Cardiac septum (tissue), 1 donor: ENCODE results near the gene KCNK10. TPM values are rescaled to one million over a fixed set of nuclear protein-coding genes. Genes with fewer than 3 reads are reported as not detected.

Source experiments
- DNase-seq: peaks from one replicate; pipeline ENCODE4 v3.0.0-alpha.2; 2020; ENCODE audit warnings: low spot score
- intact Hi-C: fragments of 100-400 bp; cut with DNase I; formaldehyde crosslinking; loops from one replicate; pipeline ENCODE4 v1.14.0; 2022
- long read RNA-seq: library from polyadenylated mRNA; unstranded; transcript quantifications from one replicate; pipeline ENCODE4 v2.0.0, GENCODE V29; 2021
- total RNA-seq: library from RNA; stranded (reverse); fragmentation: NEBNext Ultra II Directional; extraction: Animal tissue kit (Norgen Biotek cat#: 25700); gene quantifications from one replicate; pipeline ENCODE4 v1.2.1, GENCODE V29; 2021
- donor health status: DM: no; HTN: no; CAD: no.

The KCNK10 gene
- not detected for total RNA-seq
- long read RNA-seq = 0 reads

DNA sequence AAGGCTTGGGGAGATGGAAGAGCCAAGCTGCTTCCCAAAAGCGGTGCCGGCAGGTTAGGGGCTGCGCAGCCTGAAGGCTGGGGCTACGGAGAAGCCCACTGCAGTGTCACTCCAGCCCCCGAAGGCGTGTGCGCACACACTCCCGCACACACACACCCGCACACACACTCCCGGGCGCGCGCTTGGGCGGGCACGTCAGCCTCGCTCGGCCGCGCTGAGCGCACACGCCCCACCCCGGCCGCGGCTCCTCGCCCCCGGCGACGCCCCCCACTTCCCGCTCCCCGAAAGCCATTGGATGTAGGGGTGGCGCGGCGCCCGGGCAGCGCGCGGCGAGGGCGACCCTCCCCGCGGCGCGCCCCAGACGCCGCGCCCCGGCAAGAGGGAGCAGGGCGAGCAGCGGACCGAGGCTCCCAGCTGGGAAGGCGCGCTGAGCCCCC, at the start of gene KCNK10:
Gene KCNK10, minus strand, starts transcription at position 184 of the 437 bp plus-strand sequence. CDS start 471 bp downstream, outside the sequence.
- intact Hi-C loops = no loop called here
- no peak for DNase-seq

DNA sequence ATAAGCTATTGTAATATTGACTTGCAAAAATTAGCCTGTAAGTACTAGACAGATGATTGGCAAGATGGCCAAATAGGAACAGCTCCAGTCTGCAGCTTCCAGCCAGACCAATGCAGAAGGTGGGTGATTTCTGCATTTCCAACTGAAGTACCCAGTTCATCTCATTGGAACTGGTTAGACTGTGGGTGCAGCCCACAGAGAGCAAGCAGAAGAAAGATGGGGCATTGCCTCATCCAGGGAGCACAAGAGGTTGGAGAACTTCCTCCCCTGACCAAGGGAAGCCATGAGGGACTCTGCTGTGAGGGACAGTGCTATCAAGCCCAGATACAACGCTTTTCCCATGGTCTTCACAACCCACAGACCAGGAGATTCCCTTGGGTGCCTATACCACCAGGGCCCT, 46.4 kb upstream of the KCNK10 start:
- DNase-seq = no peak
- intact Hi-C loops = no loop called here

DNA sequence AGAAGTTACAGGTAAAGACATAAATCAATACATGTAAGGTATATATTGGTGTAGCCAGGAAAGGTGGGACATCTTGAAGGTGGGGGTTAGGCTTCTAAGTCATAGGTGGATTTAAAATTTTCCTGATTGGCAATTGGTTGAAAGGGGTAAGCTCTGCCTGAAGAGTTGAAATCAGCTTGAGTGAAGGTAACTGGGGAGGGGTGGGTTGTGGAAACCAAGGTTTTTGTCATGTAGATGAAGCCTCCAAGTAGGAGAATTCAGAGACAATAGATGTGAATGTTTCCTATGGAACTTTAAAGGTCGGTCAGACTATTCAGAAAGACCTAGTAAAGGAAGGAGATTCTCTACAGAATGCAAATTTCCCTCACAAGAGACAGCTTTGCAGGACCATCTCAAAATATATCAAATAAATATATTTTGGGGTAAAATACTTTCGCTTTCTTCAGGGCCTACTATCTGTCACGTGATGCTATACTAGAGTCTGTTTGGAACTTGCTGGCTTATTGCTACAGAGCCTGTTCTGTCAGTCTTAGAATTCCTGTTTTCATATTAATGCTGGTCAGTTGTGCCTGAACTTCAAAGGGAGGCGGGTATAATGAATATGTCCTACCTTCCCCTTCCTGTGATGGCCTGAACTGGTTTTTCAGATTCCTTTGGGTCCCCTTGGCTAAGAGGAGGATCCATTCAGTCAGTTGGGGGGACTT, 41.8 kb upstream of the KCNK10 start:
- intact Hi-C loops = no loop called here
- no peak for DNase-seq

DNA sequence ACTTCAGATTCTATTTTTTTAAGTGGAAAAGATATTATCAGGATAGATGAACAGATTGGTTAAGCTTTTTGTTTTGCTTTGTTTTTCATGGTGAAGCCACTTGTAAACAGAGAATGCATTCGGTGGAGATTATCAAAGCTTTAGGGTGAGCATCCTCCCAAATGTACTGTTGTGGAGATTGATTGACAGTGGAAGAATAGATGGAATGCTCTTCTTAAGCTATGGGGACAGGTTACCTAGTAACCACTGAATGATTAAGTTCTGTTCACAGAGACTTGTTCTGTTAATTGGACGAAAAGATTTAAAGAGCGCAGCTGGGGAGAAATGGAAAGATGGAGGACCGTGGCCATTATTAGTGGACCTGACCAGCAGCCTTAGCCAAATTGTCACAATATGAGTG, 40.6 kb upstream of the KCNK10 start:
- intact Hi-C loops = no loop called here
- no peak for DNase-seq

DNA sequence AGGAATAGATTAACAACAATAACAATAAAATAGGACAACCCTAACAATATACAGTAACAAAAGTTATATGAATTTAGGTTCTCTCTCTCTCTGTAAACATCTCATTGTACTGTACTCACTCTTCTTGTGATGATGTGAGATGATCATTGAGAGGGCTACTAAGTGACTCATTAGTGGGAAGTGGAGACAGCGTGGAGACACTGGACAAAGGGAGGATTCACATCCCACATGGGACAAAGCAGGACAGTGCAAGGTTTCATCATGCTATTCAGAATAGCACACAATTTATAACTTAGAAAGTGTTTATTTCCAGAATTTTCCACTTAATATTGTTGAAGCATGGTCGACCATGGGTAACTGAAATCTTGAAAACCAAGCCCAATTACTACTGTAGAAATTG, 36.4 kb upstream of the KCNK10 start:
- intact Hi-C loops = no loop called here
- no peak for DNase-seq

DNA sequence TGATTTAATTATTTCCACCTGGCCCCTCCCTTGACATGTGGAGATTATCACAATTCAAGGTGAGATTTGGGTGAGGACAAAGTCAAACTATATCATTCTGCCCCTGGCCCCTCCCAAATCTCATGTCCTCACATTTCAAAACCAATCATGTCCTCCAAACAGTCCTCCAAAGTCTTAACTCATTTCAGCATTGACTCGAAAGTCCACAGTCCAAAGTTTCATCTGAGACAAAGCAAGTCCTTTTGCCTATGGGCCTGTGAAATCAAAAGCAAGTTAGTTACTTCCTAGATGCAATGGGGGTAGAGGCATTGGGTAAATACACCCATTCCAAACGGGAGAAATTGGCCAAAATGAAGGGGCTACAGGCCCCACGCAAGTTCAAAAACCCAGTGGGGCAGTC, 31.3 kb upstream of the KCNK10 start:
- DNase-seq = no peak
- intact Hi-C loops = no loop called here

- no peak for DNase-seq
- intact Hi-C loops = no loop called here
These were observed 29.6 kb upstream of the KCNK10 start for GRCh38 chr14:88352698-88353097.

DNA sequence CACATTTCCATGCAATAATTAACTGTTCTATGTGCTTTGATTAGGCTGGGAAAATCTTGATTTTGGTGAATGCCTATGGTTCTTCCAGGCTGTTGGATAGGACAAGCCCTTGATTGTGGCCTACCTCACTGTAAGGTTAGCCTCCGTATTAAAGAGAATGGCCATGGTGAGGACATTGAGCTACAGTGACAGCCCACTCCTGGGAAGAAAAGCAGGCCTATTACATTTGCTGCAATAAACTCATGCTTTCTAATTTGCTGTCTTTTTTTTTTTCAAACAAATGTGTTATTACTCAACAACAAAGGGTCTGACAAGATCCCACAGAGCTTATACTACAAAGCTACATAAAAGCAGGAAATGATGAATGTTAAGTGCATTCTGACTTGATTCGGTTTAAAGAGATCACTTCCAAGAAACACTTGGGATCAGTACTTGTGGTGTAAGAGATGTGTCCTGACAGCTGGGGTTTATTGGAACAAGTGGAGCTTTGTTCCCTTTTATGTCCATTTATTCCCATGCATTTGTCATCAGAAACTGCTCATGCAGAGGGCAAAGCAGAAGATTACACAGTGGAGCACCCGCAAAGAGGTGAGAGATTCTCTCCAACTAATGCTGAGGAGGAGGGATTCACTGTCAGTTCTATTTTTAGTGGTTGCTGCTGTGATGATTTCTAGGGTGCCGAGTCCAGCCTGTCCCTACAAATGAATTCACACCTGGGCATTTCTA, 29.1 kb upstream of the KCNK10 start:
- intact Hi-C loops = no loop called here
- no peak for DNase-seq

GRCh38 chr14:88348546-88348945, 25.5 kb upstream of the KCNK10 start:
- intact Hi-C loops = no loop called here
- no peak for DNase-seq

- DNase-seq = no peak
- intact Hi-C loops = no loop called here
These were observed 23.1 kb upstream of the KCNK10 start for GRCh38 chr14:88346048-88346639.

- intact Hi-C loops = no loop called here
- no peak for DNase-seq
These were observed 19.9 kb upstream of the KCNK10 start for GRCh38 chr14:88342980-88343379.

DNA sequence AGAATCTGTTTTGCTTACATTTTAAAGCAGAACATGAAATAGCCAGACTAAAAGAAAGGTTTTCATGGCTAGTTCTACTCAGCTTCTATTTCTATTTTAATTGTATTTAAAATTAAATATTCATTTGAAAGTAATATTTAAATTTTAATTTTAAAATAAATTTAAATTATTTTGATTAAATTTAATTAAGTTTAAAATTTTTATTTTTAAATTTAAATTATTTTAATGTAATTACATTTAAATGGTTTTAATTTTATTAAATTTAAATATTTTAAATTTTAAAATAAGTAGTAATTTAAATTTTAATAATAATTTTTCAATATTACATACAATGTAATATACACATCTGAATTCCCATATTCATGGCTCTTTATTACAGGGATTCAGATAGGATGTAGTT, 17.3 kb upstream of the KCNK10 start:
- intact Hi-C loops = no loop called here
- no peak for DNase-seq

GRCh38 chr14:88333036-88333435, 10.0 kb upstream of the KCNK10 start:
- intact Hi-C loops = no loop called here
- no peak for DNase-seq

GRCh38 chr14:88327497-88327896, 4.4 kb upstream of the KCNK10 start:
- DNase-seq = no peak
- intact Hi-C loops = no loop called here

DNA sequence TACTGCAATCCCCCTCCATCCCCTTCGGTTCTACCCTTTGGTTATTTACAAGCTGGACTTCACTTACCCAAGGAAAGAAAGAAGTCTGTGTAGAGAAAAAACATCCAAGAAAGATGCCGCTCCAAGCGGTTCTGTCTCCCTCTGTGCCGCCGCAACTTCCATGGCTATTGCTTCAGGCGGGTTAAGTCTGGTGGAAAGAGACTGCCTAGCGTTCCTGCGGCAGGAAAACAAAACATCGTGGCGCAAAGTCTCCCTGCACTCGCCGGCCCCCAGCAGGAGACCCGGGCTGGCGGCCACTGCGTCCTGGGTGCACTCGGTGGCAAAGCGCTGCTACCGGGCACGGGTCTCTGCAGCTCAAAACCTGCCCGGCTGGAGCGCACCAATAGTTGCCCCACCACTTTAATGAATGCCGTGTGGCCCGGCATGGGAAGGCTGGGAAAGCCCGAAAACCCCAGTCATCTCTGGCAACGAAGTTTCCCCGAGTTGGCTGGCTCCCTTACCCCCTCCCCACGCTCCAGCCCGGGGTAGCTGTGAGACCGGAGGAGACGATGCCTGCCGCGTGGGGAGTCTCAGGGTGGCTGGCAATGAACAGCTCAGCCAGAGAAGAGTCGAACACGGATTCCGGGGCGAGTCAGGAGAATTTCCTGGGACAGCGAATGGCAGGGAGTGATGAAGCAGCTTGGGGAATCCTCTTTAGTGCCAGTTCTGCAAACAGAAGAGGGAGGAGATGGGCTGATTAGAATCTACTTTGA, 3.5 kb upstream of the KCNK10 start:
- intact Hi-C loops = no loop called here
- DNase-seq = no peak

- intact Hi-C loops = no loop called here
These were observed 2.8 kb upstream of the KCNK10 start for GRCh38 chr14:88325883-88326282.

GRCh38 chr14:88324930-88325329, 1.9 kb upstream of the KCNK10 start:
- DNase-seq = no peak
- intact Hi-C loops = no loop called here

More at GRCh38 chr14:88325883-88326282, 2.8 kb upstream of the KCNK10 start:
- DNase-seq = no peak

GRCh38 chr14:88324491-88324890, 1.4 kb upstream of the KCNK10 start:
- DNase-seq = no peak
- intact Hi-C loops = no loop called here

DNA sequence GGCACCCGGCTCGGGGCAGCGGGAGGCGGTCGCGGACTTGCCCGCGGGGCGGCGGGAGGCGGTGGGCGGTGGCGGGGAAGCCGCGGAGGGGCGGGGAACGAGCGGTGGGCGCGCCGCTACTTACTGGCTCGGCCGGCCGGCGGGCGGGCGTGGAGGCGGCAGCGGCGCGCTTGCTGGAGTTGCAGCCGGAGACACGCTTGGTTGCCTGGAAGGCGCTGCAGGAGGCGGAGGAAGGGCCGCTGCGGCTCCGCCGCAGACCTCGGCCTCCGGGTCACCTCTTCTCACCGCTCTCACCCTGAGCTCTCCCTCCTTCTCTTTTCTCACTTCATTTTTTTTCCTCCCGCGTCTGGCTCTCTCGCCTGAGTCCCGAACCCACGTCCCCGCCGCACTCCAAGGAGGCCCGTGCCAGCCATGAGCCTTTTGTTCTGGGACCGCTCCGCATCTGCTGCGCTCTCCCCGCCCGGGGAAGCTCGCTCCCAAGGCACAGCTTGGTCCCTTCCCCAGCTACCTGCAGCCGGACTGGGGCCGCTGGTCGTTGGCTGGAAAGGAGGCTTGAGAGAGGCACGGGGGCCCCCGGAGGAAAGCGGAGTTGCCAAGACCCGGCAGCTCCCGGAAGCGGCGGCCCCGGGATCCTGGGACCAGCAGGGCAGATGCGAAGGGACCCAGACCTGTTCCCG, 592 bp upstream of the KCNK10 start:
- intact Hi-C loops = no loop called here
- DNase-seq = no peak
